Measurements from ENCODE around the gene C16orf78.

The C16orf78 gene

DNA sequence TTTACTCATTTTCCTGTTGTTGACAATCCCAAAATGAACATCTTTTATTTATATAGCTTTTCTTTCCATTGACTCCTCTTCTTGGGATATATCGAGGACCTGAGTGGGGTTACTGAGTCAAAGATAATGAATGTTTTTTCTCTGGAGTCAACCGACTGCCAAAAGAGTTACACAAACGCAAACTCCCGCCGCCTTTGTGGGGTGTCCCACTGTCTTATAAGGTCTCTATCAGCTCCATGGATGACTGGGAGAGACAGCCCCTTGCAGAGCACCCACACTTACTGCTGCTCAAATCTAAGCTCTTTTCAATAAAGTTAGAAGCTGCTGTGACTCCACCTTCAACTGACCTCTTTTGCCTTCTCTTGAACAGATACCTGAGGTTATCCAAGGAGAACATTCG is 25.2 kb downstream of the C16orf78 start:
- no peak for DNase-seq

DNA sequence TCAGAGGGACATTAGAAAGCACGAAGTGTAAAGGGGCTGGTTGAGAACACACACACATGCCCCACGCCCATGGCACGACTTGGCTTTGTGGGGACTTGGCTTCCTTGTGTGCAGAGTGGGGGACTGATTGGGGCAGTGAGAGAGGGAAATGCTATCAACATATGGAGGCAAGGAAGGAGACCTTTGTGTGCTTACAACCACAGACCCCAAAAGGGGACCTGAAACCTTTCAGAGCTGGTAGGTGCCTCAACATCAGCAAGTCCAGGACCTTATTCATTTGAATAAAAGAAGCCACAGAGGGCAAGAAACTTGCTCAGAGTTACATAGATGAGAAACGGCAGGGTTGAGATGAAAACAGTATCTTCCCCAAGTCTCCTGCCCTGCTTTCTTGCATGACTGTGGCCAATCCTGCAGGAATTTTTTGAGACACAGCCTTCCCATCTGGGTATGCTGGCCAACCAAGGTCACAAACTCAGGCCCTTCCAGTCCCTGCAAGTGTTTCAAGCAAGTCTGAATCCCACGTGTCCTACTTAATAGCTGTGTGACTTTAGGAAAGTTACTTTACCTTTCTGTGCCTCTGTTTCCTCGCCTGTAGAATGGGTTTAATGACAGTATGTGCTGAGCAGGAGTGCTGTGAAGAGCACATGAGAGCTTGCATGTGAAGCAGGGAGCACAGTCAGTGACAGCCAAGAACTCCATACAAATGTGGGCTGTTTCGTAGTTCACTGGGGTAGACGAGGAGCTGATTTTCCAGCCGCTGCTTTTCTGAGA is 26.2 kb downstream of the C16orf78 start:
- no peak for DNase-seq

DNA sequence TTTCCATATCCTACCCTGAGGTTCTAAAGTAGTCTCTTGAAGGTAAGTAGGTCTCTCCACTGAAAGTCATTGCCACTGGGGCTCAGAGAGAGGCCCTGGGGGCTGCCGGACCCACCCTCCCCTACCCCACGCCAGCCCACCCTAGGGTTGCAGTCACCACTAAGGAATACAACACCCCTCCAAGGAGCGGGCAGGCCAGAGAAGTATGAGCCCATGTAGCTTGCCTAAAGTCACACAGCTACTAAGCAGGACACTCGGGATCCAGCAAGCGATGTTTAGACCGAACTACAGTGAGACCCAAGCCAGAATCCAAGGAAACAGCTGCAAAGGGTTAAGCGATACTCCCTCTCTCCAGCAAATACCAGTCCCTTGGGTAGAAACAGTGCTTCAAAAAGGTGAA is 27.0 kb downstream of the C16orf78 start:
- DNase-seq, result no peak

DNA sequence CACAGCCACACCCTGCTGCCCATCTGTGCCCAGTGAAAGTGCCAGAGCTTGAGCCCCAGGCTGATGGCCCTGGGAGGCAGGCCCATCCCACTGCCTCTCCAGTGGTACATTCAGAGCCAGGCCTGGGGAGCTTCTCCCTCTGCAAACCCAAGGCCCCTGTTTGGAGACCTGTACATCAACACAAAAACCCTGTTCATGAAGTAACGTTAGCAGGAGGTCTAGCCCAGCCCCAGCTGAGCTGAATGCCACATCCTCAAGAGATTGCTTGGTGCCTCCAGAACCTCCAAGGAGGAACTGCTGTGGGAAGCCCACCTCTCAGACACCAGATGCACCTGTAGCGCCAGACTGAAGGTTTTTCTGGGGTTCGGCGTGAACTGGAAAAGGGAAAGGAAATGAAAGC is 31.5 kb downstream of the C16orf78 start:
- no peak for DNase-seq

DNA sequence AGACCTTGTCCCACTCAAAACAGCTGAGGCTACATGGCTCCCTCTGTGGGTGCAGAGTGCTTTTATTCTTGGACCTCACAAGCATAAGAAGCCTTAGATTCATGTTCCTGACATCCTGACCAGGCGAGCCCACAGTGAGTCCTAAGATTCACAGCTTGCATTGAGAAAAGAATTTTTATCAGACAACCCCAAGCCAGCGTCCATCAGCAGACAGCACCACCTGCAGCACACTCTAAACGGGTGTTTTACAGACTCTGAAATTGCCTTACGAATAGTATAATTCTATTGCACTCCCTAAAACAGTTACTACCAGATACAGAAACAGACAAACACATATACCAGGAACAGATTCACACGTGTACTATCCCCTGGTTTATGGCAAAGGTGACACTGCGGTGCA is 31.9 kb downstream of the C16orf78 start:
- DNase-seq, result peak in 1 of 2 experiments; percentile 18

DNA sequence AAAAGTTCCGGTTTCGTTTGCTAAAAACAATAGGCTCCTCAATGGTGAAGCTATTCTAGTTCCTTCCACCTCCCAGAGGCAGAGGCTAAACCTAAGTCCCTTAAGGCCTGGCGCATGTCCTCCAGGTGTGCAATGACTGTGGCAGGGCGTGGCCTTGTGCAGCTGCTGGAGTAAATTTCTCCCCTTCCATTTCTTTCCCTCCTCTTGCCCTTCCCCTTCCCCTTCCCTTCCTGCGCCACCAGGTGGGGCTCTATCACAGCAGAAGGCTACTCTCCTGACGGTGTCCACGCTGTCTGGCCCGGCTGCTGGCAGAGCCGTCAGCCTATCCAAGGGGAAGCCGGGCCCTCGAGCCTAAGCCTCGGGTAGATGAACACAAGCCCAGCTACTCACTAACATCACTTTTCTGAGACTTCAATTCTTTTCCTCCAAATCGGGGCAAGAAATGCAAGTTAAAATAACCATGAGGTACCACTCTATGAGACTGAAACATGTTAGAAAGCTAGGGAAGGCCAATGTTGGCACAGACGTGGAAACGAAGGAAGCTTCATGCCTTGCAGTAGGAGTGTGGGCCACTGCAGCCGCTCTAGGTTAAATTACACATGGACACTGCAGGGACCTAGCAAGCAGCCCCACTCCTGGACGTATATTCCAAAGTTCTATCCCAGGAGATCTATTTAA is 34.4 kb downstream of the C16orf78 start:
- peak; percentile 87 to 92 for DNase-seq

DNA sequence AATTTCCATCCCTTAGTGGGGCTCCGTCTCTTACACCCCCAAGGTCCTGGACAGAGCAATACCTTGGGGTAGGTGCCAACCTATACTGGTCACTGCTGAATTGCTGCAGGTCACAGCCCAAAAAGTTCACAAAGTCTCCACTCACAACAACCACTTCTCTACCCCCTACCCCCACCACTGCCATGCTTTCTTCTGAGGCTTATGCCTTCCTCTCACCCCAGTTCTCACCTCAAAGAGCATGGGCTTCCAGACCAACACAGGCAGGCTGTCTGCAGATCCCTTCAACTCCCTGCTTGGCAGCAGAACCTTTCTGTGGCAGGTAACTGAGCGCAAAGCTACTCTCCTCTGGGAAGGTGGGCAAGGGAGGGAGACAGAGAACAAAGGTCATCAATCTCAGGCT is 35.5 kb downstream of the C16orf78 start:
- DNase-seq, result no peak

DNA sequence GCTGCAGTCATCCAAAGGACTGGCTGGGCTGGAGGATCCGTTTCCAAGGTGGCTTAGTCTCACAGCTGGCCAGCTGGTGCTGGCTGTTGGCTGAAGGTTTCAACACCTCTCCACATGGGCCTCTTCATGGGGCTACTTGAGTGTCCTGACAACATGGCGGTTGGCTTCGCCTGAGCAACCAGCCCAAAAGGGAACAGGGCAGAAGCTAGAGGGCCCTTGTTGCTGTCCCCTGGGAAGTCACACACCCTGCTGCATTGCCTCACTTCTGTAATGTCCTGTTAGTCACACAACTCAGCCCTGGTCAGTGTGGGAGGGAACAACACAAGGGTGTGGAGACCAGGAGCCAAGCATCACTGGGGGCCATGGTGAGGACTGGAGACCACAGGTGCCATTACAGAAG is 36.6 kb downstream of the C16orf78 start:
- DNase-seq, result no peak

DNA sequence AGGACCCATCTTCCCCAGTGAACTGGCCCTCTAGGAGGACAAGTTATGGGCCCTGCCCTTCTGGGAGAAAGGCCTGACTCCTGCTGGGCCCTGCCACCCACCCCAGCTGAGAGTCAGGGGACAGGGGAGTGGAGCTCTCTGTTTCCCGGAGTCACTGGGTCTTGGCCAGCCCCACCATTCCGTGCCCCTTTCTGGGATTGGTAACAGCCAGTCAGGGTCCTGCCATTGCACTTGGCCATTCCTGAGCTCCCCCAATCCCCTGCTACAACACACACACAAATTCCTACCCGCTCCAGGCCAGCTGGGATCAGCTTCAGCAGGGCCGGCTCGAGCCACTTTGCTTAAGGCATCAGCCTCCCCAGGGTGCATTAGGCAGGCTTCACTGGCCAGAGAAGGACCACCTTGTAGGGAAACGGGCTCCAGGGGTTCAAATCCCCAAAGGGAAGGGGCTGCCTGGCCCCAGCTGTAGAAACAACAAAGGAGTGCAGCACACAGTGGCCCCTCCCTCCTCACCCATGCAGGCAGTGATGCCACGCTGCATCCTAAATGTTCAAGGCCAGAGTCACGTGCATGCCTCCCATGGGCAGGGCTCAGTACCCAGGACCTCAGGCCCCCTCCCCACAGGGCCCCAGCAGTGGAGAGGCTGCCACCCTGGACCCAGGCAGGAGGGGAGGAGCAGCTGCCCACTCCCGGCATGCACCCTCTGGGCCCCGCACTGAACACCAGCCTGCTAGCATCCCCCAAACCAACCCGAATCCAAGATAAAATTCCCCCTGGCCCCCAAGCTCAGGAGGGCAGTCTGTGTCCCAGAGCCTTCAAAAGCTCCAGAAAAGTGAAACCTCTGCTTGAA is 37.7 kb downstream of the C16orf78 start:
- DNase-seq, result no peak

DNA sequence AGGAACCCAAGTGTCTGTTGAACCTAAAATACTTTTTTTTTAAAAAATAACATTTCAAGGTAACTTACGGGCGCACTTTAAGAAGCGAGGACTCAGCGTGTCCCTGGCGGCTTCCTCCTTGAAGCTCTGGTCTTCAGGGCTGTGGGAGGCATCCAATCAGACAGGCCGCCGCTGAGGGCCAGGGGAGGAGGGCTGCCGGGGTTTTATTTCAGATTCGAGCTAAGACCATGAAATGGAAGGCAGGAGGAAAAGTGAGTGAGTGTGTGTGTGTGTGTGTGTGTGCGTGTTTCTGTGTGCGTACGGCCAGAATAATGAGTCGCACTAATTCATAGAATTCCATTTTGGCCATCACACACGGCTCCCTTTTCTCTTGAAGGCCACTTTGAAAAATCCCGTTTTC is 41.1 kb downstream of the C16orf78 start:
- no peak for DNase-seq

DNA sequence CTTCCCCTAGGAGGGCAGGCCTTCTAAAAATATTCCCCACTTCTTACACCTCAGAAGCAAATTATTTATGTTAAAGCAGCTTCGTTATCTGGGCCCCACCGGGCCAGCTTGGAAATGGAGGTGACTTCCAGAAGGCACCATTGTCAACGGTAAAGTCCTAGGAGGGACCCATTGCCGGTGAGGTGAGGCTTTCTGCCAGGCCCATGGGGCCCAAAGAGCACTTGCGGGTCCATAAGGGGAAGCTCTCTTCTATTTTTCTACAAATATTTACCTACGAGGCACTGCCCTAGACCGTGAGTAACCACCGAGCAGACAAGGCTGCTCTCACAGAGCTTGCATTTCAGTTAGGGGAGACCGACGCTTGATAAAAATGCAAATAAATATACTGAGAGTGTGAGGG is 41.5 kb downstream of the C16orf78 start:
- DNase-seq, result no peak

DNA sequence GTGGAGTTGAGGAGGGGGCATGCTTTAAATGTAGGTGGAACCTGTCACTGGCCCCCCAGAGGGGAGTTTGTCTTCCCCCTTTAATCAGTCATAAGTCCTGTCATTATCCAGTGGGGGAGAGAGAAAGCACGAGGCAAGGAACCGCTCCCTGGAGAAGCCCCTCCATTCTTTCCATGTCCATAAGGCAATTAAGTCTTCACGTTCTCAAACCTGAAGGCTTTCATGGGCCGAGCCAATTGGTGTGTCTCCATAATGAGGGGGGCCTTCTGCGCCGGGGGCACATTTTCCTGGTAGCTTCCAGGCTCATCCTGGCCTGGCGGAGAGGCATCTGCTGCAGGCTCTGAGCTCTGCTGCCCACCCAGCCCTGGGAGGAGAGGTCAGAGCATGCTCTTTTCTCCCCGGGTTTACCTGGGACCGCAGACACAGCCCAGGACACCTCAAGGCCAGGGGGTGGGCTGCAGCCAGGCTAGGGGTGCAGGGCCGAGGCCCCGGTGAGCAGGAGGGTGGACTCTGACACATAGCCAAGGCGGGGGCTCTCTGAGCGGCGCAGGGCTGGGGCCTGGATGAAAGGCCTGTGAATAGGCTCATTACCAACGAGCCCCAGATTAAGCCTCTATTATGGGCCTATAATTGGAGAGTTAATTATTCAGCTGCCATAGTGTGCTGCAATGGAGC is 42.5 kb downstream of the C16orf78 start:
- no peak for DNase-seq

DNA sequence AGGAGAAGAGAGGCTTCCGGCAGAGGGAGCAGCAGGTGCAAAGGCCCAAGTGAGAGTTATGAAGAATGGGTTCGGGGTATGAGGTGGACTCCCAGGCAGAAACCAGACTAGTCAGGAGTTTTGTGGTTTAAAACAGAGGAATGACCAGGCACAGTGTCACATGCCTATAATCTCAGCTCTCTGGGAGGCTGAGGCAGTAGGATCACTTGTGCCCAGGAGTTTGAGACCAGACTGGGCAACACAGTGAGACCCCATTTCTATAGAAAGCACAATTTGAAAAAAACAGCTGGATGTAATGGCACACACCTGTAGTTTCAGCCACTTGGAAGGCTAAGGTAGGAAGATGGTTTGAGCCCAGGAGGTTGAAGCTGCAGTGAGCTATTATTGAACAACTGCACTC is 43.8 kb downstream of the C16orf78 start:
- no peak for DNase-seq

DNA sequence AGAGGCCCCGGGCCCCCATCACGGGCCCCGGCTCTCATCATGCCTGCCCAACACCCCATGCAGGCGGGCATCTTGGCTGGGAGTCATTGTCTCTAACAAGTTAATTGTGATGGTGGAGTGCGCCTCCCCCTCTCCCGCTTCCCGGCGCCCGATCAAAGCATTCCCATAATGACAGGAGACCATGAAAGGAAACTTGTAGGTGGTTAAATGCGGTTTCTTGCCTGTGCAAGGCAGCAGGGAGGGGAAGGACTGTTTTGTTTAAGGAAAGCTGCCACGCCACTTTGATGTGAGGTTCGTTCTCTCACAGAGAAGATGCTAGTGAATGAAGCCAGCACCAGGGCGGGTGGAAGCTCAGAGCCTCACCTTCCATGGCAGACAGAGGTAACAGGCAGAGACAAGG is 45.4 kb downstream of the C16orf78 start:
- DNase-seq, result no peak

DNA sequence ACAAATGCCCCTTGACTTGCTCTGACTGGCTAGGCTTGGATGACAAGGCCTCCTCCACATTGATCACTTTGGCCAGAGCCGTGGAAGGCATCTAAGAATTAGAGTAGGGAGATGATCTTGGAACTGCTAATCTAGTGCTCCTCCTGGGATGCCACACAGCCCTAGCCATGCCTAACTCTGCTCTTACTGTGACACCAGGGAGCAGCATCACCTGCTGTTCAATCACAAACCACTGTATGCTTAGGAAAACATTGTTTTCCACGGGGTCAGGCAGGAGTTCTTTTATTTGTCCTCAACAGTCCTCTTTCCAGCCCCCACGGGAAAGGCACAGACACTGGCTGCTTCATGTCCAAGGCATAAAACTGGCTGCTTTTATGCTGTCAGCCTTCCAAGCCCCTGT is 46.3 kb downstream of the C16orf78 start:
- DNase-seq, result no peak

DNA sequence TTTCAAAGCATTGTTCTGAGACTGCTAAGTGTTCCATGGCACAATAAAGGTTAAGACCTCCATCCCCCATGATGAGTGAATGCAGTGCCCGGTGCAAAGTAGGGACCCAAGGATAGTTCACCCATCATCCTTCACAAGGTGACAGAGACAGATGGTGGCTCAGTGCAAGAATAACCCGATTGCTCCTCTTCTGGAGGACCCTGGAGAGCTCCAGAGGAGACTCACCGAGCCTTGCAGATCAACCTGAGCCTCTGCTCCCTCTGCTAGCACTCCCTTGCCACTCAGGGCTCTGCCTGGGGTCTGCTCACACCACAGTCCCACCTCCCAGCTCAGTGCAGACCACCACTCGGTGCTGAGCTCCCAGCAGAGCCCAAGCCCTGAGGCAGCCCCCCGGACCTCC is 49.3 kb downstream of the C16orf78 start:
- peak in 1 of 2 experiments; percentile 20 for DNase-seq

DNA sequence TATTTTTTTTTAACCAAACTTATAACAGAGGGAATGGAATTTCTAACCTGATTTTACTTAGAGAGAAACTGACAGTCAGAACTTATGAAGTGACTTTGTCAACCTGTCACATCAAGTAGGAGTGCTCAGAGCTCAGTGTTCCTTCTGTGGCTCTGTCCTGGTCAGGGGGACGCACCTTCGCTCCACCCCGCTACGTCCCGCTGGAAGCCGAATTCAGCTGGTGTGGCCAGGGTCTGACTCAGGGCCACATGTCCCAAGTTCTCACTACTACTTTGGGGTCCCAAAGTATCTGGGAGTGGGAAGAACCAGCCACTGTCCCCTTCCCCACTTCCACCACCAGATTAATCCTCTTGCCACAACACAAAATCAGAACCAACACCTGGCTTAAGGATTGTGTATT is 51.4 kb downstream of the C16orf78 start:
- DNase-seq, result no peak

DNA sequence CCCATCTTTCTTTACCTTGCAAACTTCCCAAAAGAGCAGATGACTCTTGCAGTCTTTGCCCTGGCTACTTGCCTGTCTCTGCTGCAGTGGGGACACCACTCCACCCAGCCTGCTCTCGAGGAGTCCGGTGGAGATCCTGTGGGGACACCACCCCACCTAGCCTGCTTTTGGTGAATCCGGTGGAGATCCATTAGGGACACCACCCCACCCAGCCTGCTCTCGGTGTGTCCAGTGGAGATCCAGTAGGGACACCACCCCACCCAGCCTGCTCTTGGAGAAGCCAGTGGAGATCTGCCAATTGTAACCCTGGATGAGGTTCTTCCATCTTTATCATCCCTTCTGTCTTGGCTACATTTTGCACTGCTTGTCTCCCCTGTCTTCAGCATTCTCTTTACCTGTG is 54.2 kb downstream of the C16orf78 start:
- no peak for DNase-seq

DNA sequence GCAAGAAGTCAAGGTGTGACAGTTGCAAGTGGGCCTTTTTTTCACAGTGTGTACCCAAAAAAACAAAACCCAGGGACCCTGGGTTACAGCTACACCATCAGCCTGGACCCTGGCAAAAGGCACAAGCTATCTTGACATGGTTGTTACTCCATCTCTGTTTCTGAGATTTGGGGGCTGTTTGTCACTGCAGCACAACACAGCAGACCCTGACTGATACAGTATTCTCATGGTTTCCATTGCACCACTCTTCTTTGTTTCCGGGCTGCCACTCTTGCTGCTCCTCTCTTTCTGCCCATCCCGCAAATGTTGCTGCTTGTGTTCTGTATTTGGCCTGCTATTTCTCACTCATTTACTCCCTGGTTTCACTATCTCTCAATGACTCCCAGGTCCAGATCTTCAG is 55.2 kb downstream of the C16orf78 start:
- DNase-seq, result no peak

DNA sequence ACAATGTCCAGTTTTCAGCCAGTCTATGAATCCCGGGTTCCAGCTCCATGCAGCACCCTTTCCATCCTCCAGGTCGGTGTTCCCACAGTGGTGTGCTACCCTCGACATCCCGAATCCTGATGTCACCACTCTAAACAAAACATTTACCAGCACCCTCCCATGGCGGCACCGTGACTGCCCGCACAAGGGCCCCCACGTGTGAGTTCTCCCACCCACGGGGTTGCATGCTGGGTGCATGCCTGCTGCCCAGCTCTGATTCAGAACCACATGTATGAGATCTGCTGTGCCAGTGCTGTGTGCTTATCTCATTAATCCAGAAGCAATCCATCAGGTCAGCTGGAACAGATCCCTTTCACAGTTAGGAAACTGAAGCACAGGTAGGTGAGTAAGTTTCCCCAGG is 57.4 kb downstream of the C16orf78 start:
- no peak for DNase-seq

DNA sequence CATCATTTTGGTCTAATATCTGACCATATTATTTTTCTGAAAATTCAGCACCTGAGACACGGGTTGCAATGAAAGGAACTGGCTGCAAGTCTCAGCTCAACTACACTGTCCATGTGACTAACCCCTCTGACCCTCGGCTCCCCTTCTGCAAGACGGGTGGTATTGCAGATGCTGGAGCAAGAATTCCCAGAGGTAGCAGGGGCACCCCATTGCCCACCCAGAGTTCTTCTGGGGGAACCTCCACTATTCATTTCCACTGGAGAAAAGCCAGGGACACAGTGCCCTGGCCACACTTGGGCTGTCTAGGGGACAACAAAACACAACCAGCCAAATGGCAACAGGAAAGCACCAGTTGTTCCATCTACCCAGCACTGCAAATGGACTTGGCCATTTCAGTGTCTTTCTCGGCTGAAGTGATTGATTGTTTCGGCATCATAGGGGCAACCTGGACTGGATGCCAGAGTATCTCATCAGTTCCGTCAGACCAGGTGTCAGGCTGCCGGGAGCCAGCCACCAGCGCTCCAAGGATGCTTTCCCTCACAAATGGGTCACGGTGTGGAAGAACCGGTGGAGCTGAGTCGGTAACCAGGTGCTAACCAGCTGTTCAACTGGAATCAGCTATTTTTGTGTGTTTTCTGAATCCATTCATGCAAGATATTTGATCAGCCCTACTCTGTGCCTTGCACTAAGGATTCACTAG is 58.1 kb downstream of the C16orf78 start:
- DNase-seq, result no peak

DNA sequence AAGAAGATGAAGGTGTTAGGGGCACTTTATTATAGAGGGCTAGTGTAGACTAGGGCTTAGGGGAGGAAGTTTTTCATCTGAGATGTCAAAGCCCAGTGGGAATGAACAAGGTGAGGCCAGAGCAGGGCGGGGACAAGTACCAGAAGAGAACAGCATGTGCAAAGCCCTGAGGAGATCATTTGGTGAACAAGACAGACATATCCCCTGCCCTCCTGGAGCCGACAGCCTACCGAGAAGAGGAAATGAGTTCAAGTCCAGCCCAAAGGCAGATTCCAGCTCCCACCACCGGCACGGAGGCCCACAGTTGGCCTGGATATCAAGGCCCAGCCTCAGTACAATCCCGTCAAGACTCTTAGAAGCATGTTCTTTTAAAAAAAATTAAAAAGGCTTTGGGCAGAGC is 61.1 kb downstream of the C16orf78 start:
- no peak for DNase-seq

DNA sequence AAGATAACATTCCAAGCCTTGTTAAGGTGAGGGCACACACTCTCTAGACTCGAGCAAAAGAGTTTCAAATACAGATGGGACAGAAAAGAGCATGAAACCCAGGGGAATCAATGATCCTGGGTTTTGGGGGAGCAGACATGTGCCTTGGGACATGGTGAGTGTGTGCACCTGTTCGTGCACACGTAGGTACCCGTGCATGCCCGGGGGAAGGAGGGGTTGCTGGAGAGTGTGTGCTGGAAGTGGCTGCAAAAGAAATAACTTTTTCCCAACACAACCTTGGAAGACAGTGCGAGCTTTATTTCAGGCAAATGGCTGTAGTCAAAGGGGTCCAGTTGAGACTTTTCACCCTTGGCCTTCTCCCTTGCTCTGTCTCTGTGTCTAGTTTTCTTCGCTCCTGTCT is 62.6 kb downstream of the C16orf78 start:
- no peak for DNase-seq
